ENCODE results near the gene LSM6.
A peak's percentile ranks its signal among the peaks of the same experiment; 100 is the strongest.

LSM6 gene

DNA sequence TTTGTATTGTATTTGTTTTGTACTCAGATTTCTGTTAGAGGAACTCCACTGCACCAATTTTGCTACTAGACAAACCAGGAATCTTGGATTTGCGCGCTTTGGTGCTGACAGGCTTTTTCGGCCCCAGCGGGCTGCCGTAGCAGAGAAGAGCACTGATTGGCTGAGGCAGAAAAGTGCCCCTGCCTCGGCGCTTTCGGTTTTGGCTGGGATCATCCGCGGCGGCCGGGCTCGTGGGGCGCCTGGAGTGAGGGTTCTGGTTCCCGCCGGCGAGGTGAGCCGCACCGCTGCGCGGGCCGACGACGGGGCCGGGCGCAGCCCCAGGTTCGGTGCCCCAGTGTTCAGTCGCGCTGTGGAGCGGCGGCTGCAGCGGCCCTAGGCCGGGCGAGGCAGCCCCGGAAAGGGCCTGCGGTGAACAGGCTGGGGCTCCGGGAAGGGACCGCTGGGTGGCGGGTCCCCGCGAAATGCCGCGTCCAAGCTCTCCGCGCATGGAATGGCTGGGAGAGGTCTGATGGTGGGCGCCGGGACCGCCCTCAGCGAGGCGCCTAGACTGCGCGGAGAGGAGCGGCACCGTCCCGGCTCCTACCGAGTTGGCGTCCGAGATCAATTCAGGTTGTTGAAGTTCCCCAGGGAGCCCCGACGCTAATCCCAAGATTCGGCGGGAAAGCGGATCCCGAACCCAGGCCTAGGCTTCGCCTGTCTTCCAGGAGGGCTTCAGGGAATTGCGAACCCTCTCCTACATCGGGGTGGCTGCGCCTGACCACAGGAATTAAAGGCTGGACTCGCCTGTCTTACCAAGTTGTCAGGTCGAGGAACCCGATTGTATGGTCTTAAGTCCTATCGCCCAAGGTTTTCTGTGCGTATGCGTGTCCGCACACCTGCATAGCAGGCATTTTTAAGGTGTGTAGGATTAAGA lies at the start of gene LSM6:
Gene LSM6, plus strand, starts transcription at position 178 of the 913 bp plus-strand sequence. CDS start 7,204 bp downstream, outside the sequence.
- peak; percentile 56 to 63 for DNase-seq (ENCODE audit: low read depth in 2 of 2, low spot score in 1 of 2)

DNA sequence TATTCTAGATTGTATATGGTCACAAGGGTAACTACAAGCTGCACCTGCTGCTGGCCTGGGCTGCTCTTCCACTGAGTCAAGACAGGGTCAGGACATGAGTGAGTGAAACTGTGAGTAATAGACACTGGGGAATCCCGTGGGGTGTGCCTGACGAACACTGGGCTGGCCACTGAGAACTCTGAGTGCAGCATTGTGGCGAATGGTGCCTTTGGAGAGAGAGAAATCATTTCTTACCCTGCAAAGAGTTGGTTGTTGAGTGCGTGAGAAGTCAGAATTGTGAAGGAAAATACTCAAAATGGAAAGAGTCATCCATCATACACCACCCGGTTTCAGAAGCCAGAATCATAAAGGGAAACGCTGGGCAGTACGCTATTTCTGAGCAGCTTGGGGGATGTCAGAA lies 43.1 kb upstream of the LSM6 start:
- DNase-seq (ENCODE audit: low read depth in 2 of 2, low spot score in 1 of 2) = no peak

DNA sequence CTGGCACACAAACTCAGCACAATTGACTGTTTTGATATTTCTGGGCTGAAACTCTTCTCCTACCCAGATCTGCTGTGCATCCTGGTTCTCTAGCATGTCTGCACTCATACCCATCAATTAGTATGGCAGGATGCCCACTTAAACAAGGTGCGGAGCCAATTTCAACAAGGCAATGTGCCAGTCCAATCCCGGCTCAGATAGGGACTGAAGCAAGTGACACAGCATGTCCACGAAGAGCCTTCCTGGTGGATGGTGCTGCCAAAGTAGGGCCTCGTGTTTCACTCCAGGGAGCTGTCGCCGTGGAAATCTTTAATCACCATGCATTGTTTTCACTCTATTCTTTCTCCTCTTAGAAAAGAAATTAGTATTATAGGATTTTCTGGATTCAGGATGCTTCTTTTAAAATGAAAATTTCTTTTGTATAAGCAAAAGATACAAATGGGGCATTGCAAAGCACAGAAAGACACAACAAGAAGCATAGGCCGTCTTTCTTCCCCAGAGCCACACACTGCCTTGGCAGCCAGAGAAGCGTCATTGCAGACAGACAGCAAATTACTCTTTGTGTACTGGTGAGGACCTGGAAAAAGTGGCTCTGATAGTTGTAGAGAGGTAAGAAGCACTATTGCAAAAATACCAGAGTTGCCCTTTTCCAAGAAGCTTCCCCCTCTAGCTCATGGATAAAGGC lies 40.6 kb upstream of the LSM6 start:
- DNase-seq (ENCODE audit: low read depth in 2 of 2, low spot score in 1 of 2) = no peak

GRCh38 chr4:146135941-146136340 lies 39.6 kb upstream of the LSM6 start:
- no peak for DNase-seq (ENCODE audit: low read depth in 2 of 2, low spot score in 1 of 2)

GRCh38 chr4:146142768-146143167 lies 32.8 kb upstream of the LSM6 start:
- DNase-seq (ENCODE audit: low read depth in 2 of 2, low spot score in 1 of 2) = no peak

DNA sequence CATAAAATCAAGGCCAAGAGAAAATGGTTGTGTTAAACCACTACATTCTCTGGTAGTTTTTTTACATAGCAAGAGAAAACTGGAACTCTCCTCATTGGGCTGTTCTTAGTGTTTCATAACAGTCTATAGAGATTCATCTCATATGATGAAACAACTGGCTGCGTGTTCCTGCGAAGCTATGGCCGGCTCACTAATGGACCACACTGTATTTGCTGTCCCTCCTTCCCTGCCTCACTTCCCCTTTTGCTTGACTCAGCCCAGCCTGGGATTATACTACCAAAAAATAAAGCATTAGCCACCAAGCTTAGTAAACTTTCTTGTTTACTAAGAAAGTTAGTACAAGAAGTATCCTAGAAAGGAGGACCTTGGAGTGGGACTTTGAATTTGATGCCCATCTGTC lies 31.6 kb upstream of the LSM6 start:
- DNase-seq (ENCODE audit: low read depth in 2 of 2, low spot score in 1 of 2) = no peak

GRCh38 chr4:146146918-146147317 lies 28.6 kb upstream of the LSM6 start:
- DNase-seq (ENCODE audit: low read depth in 2 of 2, low spot score in 1 of 2) = no peak

- DNase-seq (ENCODE audit: low read depth in 2 of 2, low spot score in 1 of 2) = no peak
Measured at GRCh38 chr4:146148021-146148420, 27.5 kb upstream of the LSM6 start.

GRCh38 chr4:146154057-146154456 lies 21.5 kb upstream of the LSM6 start:
- DNase-seq (ENCODE audit: low read depth in 2 of 2, low spot score in 1 of 2) = no peak

DNA sequence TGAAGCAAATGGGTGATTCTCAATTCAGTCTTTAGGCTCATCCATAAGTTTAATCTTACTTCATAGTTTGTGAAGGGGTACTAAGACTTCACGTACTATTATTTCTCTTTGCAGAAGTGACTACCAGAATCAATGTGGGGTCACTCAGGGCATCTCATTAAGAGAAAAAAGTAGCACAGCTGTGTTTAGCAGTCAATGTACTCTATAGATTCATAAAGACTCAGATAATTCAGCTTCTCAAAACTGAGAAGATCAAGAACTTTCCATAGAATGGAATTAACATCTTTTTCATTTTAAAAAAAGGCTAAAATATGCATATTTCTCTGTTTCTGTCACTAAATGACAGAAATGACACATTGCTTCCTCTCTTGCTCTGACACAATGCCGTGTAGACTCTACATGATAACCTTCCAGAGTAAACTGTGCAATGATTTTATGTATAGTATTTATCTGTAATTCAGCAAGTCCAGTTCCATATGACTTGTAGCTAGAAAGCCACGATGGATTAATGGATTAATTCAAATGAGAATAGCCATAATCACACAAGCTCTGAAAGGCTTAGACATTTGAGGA lies 20.3 kb upstream of the LSM6 start:
- DNase-seq (ENCODE audit: low read depth in 2 of 2, low spot score in 1 of 2) = no peak

DNA sequence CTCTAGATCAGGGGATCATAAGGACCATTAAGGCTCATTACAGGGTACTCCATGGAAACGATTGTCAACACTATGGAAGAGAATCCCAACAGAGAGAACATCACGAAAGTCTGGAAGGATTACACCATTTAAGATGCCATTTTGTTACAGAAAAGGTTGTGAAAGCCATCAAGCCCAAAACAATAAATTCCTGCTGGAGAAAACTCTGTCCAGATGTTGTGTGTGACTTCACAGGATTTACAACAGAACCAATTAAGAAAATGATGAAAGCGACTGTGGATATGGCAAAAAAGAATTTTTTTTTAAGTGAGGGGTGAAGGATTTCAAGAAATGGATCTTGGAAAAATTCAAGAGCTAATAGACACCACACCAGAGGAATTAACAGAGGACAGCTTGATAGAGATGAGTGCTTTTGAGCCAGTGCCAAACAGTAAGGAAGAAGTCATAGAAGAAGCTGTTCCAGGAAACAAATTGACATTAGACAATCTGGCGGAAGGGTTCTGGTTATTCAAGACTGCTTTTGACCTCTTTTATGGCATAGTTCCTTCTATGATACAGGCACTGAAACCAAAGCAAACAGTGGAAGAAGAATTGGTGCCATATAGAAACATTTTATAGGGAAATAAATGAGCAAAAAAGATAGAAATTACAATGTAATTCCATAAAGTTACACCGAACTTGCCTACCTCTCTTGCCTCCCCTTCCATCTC lies 17.3 kb upstream of the LSM6 start:
- no peak for DNase-seq (ENCODE audit: low read depth in 2 of 2, low spot score in 1 of 2)

DNA sequence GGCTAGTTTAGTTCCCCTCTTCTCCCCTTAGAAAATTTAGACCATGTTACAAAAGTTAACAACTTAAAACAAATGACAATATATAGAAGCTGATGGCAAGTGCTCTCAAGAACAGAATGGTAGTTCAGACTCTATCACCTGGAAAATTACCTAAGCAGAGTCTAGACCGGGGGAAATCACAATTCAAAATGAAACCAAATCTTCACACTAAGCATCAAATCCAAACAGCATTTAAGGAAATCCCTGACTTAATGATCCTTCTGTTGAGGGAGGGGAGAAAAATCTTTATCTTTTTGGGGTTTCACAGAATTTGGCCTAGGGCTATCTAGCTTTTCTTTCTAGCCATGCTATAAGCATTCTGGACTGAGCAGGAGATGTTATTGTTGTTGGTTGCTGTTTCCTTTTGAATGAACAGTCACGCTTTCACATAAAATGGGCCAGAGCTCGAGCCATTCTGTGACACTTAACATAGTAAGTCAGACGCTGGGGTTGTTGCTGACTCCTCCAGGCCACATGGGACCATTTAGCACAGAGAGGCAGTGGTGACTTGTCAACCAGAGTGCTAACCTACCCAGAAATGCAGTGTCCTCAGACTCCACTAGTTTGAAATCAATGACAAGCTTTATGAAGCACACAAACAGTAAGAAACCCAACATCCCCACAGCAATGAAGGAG lies 16.0 kb upstream of the LSM6 start:
- no peak for DNase-seq (ENCODE audit: low read depth in 2 of 2, low spot score in 1 of 2)

GRCh38 chr4:146161243-146161642 lies 14.3 kb upstream of the LSM6 start:
- DNase-seq (ENCODE audit: low read depth in 2 of 2, low spot score in 1 of 2) = no peak

DNA sequence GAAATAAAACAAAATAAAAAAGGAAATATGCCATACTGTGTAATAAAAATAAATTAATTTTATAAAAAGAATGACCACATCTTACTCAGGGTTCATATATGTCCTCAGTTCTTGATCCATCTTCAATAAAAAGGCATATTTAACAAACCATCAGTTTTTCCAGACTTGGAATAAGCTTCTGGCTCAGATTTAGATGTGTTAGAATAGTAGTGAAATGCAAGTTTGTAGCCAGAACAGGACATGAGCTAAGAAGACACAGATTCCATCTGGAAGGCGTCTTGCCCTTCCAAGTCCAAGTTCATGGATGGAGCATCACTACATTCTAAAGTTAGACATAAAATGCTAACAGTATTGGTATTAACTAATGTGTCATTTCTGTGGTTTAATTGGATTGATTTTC lies 10.3 kb upstream of the LSM6 start:
- no peak for DNase-seq (ENCODE audit: low read depth in 2 of 2, low spot score in 1 of 2)

DNA sequence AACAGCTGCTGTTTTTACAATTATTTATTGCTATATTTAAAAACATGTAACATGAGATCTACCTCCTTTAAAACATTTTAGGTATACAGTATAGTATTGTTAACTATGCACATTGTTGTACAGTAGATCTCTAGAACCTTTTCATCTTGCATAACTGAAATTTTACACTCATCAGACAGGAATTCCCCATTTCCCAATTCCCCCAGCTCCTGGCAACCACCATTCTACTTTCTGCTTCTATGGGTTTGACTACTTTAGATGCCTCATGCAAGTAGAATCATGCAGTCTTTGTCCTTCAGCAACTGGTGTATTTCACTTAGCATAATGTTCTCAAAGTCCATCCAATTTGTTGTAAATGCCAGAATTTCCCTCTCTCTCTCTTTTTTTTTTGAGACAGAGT lies 9.7 kb upstream of the LSM6 start:
- DNase-seq (ENCODE audit: low read depth in 2 of 2, low spot score in 1 of 2) = no peak

- no peak for DNase-seq (ENCODE audit: low read depth in 2 of 2, low spot score in 1 of 2)
Measured at GRCh38 chr4:146170149-146170548, 5.4 kb upstream of the LSM6 start.

- DNase-seq (ENCODE audit: low read depth in 2 of 2, low spot score in 1 of 2) = no peak
Measured at GRCh38 chr4:146176891-146177290, 1.4 kb downstream of the LSM6 start.

GRCh38 chr4:146178126-146178525 lies 2.6 kb downstream of the LSM6 start:
- DNase-seq (ENCODE audit: low read depth in 2 of 2, low spot score in 1 of 2) = no peak

DNA sequence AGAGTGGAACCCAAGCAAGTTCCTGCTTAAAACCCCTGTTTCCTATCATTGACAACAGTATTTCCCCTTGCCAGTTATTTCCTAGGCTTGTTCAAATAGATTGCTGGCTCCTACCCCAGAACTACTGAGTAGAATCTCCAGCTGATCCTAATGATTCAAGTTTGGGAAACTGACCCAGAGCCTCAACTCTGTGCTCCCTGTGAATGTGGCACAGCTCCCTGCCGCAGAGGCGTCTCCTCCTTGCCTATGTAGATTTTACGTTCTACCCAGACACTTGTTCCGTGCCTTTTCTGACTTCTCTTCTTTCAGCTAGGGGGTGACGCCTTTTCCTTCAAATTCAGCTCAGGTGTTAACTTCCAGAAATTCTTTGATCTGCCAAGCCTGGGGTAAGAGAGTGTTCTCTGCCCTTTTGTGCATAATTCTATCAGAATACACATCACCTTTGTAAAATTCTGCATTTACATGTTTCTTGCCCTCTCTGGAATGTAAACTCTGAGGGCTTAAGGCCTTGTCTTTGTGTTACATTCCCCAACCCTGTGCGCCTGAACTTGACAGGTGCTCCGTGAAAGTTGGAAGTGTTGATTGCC lies 4.4 kb downstream of the LSM6 start:
- no peak for DNase-seq (ENCODE audit: low read depth in 2 of 2, low spot score in 1 of 2)

GRCh38 chr4:146182443-146182842 lies 6.9 kb downstream of the LSM6 start:
- DNase-seq (ENCODE audit: low read depth in 2 of 2, low spot score in 1 of 2) = no peak

GRCh38 chr4:146183209-146183608 lies 7.7 kb downstream of the LSM6 start:
- no peak for DNase-seq (ENCODE audit: low read depth in 2 of 2, low spot score in 1 of 2)
